Kidney epithelial cell (primary cell): ENCODE results near the gene ADAMTSL1. TPM values are rescaled to one million over a fixed set of nuclear protein-coding genes. Genes with fewer than 3 reads are reported as not detected.

Experiments used
- DNase-seq: peaks from one replicate; pipeline ENCODE4 v3.0.0-alpha.2; 2010; ENCODE audit warnings: low read depth
- H3K27me3 ChIP-seq: 2 replicates; pipeline ENCODE4 v1.6.0; 2011; ENCODE audit warnings: low read length; ENCODE audit not compliant: control insufficient read depth, insufficient read depth
- H3K36me3 ChIP-seq: 2 replicates; pipeline ENCODE4 v1.5.1; 2011; ENCODE audit warnings: low read length; ENCODE audit not compliant: control insufficient read depth, insufficient read depth
- H3K4me3 ChIP-seq: 2 replicates; pipeline ENCODE4 v1.5.1; 2011; ENCODE audit warnings: low read depth, mild to moderate bottlenecking, control low read depth, low read length
- total RNA-seq: library from RNA; depleted of rRNA; stranded (reverse); fragments of >200 nt; gene quantifications from 2 replicates; pipeline ENCODE4 v1.2.3, GENCODE V29; 2015
- TF ChIP-seq, protein P1 (sequence below): IDR thresholded peaks from 2 replicates; pipeline ENCODE4 v1.5.1; 2011; ENCODE audit warnings: mild to moderate bottlenecking, moderate library complexity, low read length, control low read depth, inconsistent platforms; ENCODE audit not compliant: insufficient read depth, poor library complexity, severe bottlenecking

The ADAMTSL1 gene
- total RNA-seq, 1 donor from 2014 or later: 0.08 TPM

GRCh38 chr9:18676525-18676924, 202.6 kb downstream of the ADAMTSL1 start:
- TF ChIP-seq, protein P1, sequence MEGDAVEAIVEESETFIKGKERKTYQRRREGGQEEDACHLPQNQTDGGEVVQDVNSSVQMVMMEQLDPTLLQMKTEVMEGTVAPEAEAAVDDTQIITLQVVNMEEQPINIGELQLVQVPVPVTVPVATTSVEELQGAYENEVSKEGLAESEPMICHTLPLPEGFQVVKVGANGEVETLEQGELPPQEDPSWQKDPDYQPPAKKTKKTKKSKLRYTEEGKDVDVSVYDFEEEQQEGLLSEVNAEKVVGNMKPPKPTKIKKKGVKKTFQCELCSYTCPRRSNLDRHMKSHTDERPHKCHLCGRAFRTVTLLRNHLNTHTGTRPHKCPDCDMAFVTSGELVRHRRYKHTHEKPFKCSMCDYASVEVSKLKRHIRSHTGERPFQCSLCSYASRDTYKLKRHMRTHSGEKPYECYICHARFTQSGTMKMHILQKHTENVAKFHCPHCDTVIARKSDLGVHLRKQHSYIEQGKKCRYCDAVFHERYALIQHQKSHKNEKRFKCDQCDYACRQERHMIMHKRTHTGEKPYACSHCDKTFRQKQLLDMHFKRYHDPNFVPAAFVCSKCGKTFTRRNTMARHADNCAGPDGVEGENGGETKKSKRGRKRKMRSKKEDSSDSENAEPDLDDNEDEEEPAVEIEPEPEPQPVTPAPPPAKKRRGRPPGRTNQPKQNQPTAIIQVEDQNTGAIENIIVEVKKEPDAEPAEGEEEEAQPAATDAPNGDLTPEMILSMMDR: no peak
- no peak for DNase-seq
- Histone ChIP-seq H3K27me3 (no peaks in the 10 kb centered on the region), H3K4me3 (no peak overlapping the region), H3K36me3 (no peaks in the 10 kb centered on the region)

- no peak for DNase-seq
- H3K27me3 ChIP-seq: no peaks in the 10 kb centered on the region
- no peaks in the 10 kb centered on the region for H3K36me3 ChIP-seq
- no peak overlapping the region for H3K4me3 ChIP-seq
- TF ChIP-seq, protein P1: no peak
Measured at GRCh38 chr9:18678821-18679590, 205.1 kb downstream of the ADAMTSL1 start.

GRCh38 chr9:18682907-18683306, 209.0 kb downstream of the ADAMTSL1 start:
- TF ChIP-seq, protein P1: no peak
- no peak for DNase-seq
- Histone ChIP-seq H3K4me3 (no peak overlapping the region), H3K36me3 (no peaks in the 10 kb centered on the region), H3K27me3 (no peaks in the 10 kb centered on the region)

DNA sequence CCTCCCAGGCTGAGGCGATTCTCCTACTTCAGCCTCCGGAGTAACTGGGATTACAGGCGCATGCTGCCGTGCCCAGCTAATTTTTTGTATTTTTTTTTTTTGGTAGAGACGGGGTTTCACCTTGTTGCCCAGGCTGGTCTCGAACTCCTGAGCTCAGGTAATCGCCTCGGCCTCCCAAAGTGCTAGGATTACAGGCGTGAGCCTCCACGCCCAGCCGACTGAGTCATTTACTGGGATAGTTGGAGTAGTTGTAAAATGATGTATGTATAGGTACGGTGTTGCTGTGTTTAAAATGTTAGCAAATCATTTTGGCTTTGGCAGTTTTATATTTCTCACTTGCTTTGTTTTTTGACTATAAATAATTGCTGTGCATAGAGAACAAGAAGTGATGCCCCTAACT, 209.4 kb downstream of the ADAMTSL1 start:
- no peaks in the 10 kb centered on the region for H3K36me3 ChIP-seq
- TF ChIP-seq, protein P1: no peak
- H3K27me3 ChIP-seq: no peaks in the 10 kb centered on the region
- no peak overlapping the region for H3K4me3 ChIP-seq
- no peak for DNase-seq

DNA sequence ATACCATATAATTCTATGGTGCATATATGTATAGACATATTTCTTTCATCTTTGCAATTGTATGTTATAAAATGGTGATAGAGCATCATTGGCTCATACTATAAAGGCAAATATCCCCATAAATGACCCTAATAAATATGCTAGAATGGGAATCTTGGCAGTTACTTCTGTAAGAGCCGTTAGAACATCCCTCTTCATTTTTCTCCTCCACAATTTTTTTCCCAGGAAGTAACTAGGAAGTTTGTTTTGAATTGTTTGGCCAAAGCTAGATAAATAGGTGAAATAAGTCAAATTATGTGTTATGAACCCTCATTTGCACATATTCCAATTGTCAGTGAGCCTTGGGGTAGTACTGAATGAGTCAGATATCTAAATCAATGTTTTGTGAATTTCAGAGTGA, 209.9 kb downstream of the ADAMTSL1 start:
- H3K36me3 ChIP-seq: no peaks in the 10 kb centered on the region
- TF ChIP-seq, protein P1: no peak
- H3K4me3 ChIP-seq: no peak overlapping the region
- no peak for DNase-seq
- no peaks in the 10 kb centered on the region for H3K27me3 ChIP-seq
